K562 (cell line): ENCODE measurements around the gene TOMM70. TPM values are rescaled to one million over a fixed set of nuclear protein-coding genes. Genes with fewer than 3 reads are reported as not detected.

Source experiments
- ATAC-seq: fragments of 200-7000 bp; cut with Tn5 transposase; 3 replicates; pipeline ENCODE4 v1.9.1; 2020; ENCODE audit warnings: moderate library complexity
- BruUV-seq: library from RNA; stranded (reverse); fragments of 400-500 nt; replicated peaks from 2 replicates; lab custom pipeline; 2021; lab: Mats Ljungman, UMichigan
- CTCF ChIA-PET: fragments of 300-600 bp; formaldehyde crosslinking; extraction: SDS; loops from one replicate; lab custom pipeline; 2021; ENCODE audit warnings: low intra/inter-chr PET ratio; lab: Yijun Ruan, JAX
- POLR2A ChIA-PET: fragments of 300-600, 350-650 bp; sonication (Branson Sonifier 250); formaldehyde crosslinking; extraction: SDS; loops from one replicate; lab custom pipeline; 2021; ENCODE audit warnings: antibody characterized with exemption, inconsistent platforms; lab: Yijun Ruan, JAX
- DNase-seq, 4 experiments: peaks; one replicate each; pipeline versions ENCODE4 v3.0.0 to v3.0.0-alpha.2; 2011 to 2018; ENCODE audit warnings: low spot score in 3 of 4, mixed read lengths in 3 of 4; ENCODE audit errors: extremely low read depth in 1 of 4
- FAIRE-seq: peaks from 2 replicates; lab custom pipeline; 2011; peaks lifted over from hg19 to GRCh38; lab: Jason Lieb, UNC
- H2AFZ ChIP-seq: 2 replicates; pipeline ENCODE4 v1.6.0; 2011; ENCODE audit warnings: low read depth, low read length, control low read depth, inconsistent platforms
- H3K27ac ChIP-seq: fragments of 200-600 bp; 3 replicates; pipeline ENCODE4 v1.8.0; 2011; ENCODE audit warnings: low read depth, mild to moderate bottlenecking, control low read depth, inconsistent platforms, low read length, moderate library complexity, mixed read lengths; ENCODE audit errors: extremely low read depth
- H3K27me3 ChIP-seq, 2 experiments: fragments of 300-600 bp in 1 of 2; 2 replicates in 1 of 2; 3 replicates in 1 of 2; pipeline versions ENCODE4 v1.6.0 to v1.8.0; 2011; ENCODE audit warnings: inconsistent platforms in 2 of 2, low read length in 2 of 2, mild to moderate bottlenecking in 1 of 2, mixed read lengths in 1 of 2, moderate library complexity in 1 of 2; ENCODE audit not compliant: control insufficient read depth in 2 of 2, insufficient read depth in 2 of 2
- H3K36me3 ChIP-seq: fragments of 300-600 bp; 3 replicates; pipeline ENCODE4 v1.8.0; 2011; ENCODE audit warnings: mild to moderate bottlenecking, low read length, inconsistent platforms; ENCODE audit not compliant: control insufficient read depth, insufficient read depth
- H3K4me1 ChIP-seq, 2 experiments: fragments of 200-600 bp in 1 of 2; replicated peaks in 1 of 2; 2 replicates in 1 of 2; 3 replicates in 1 of 2; pipeline versions ENCODE4 v1.5.1 to v1.8.0; 2011; ENCODE audit warnings: inconsistent platforms in 2 of 2, low read length in 2 of 2, mild to moderate bottlenecking in 1 of 2, mixed read lengths in 1 of 2, moderate library complexity in 1 of 2; ENCODE audit not compliant: control insufficient read depth in 2 of 2, insufficient read depth in 2 of 2
- H3K4me2 ChIP-seq: 2 replicates; pipeline ENCODE4 v1.6.1; 2011; ENCODE audit warnings: low read length, control low read depth, inconsistent platforms, mixed read lengths; ENCODE audit not compliant: insufficient read depth
- H3K4me3 ChIP-seq: fragments of 200-600 bp; sonication (generic), shearing (Covaris generic); 2 replicates; pipeline ENCODE4 v1.5.1; 2016; ENCODE audit warnings: control low read depth, inconsistent platforms
- H3K79me2 ChIP-seq: fragments of 200-600 bp; 3 replicates; pipeline ENCODE4 v1.8.0; 2011; ENCODE audit warnings: low read length, inconsistent platforms; ENCODE audit not compliant: control insufficient read depth, insufficient read depth
- H3K9ac ChIP-seq, 2 experiments: 2 replicates each; pipeline versions ENCODE4 v1.6.0 to v1.6.1; 2011; ENCODE audit warnings: low read depth in 2 of 2, low read length in 2 of 2, control low read depth in 1 of 2, inconsistent platforms in 1 of 2, mild to moderate bottlenecking in 1 of 2, mixed read lengths in 1 of 2; ENCODE audit not compliant: insufficient read depth in 1 of 2
- H3K9me1 ChIP-seq: one replicate; pipeline ENCODE4 v1.6.0; 2011; ENCODE audit warnings: inconsistent platforms, mild to moderate bottlenecking, low read length, moderate library complexity; ENCODE audit not compliant: control insufficient read depth, insufficient read depth
- H3K9me3 ChIP-seq: replicated peaks from 2 replicates; pipeline ENCODE4 v1.5.1; 2011; ENCODE audit warnings: low read depth, low read length, inconsistent platforms; ENCODE audit not compliant: control insufficient read depth, insufficient read depth
- H4K20me1 ChIP-seq: replicated peaks from 2 replicates; pipeline ENCODE4 v1.6.1; 2011; ENCODE audit warnings: low read length, inconsistent platforms, mixed read lengths; ENCODE audit not compliant: control insufficient read depth, insufficient read depth
- CHD2 ChIP-seq: IDR thresholded peaks from 2 replicates; pipeline ENCODE4 v1.6.1; 2011; ENCODE audit warnings: low read depth, low read length
- HDAC6 ChIP-seq: IDR thresholded peaks from 2 replicates; pipeline ENCODE4 v1.6.1; 2012; ENCODE audit warnings: low read depth, mild to moderate bottlenecking, control low read depth, inconsistent platforms, low read length, moderate library complexity
- NFYB ChIP-seq: IDR thresholded peaks from 2 replicates; pipeline ENCODE4 v1.6.1; 2011; ENCODE audit warnings: mild to moderate bottlenecking, moderate library complexity; ENCODE audit not compliant: insufficient read length; ENCODE audit errors: extremely low read depth
- PHB ChIP-seq: fragments of 250-450 bp; sonication (Bioruptor Pico); IDR thresholded peaks from 2 replicates; pipeline ENCODE4 v1.5.0; 2021
- TBP ChIP-seq: optimal IDR thresholded peaks from 2 replicates; pipeline ENCODE3; 2011; ENCODE audit warnings: low read depth, low read length, improper control_type of control experiment
- ZNF253 ChIP-seq: fragments of 250-450 bp; sonication (Bioruptor Pico); conservative IDR thresholded peaks from 2 replicates; pipeline ENCODE4 v1.6.1; 2021; ENCODE audit warnings: mild to moderate bottlenecking
- in situ Hi-C: fragments of 300-500 bp; cut with MboI; formaldehyde crosslinking; loops from 4 replicates; pipeline ENCODE4 v1.15.0; 2018; ENCODE audit warnings: inconsistent platforms, mixed read lengths
- intact Hi-C: fragments of 100-400 bp; cut with micrococcal nuclease; formaldehyde crosslinking; loops from 2 replicates; pipeline ENCODE4 v1.14.2; 2022
- polyA plus RNA-seq, 8 experiments: library from polyadenylated mRNA; depleted of rRNA in 4 of 8; stranded (reverse) in 5 of 8; unstranded in 3 of 8; fragments of >200 nt; fragmentation: Nextera tagmentation in 2 of 8; fragmentation: Illumina TruSeq in 1 of 8; extraction: Ambion mirVana in 2 of 8; extraction: Trizol in 1 of 8; gene quantifications; 2 replicates each; pipeline versions ENCODE4 v1.2.1 to v1.2.3, GENCODE V29; 2011 to 2014; ENCODE audit warnings: inconsistent platforms in 1 of 8, missing spikeins in 1 of 8
- total RNA-seq, 7 experiments: library from RNA; depleted of rRNA in 6 of 7; stranded (reverse); fragments of >200 nt in 6 of 7; fragmentation: Illumina TruSeq in 2 of 7; extraction: Trizol in 2 of 7; gene quantifications; 2 replicates each; pipeline versions ENCODE4 v1.2.1 to v1.2.3, GENCODE V29; 2011 to 2021; ENCODE audit warnings: low replicate concordance in 1 of 7
- TF ChIP-seq, protein P1 (sequence below): sonication (generic); formaldehyde crosslinking; IDR thresholded peaks from 2 replicates; pipeline ENCODE4 v1.8.1; 2023; ENCODE audit warnings: mild to moderate bottlenecking, missing genetic modification reagents

TOMM70 gene
- total and polyA plus RNA-seq, 9 of the 15 experiments (the other 6 are each of a cell fraction or from before 2014, with no cell fraction given), result 17.5 to 75.6 (median 54.9) TPM

DNA sequence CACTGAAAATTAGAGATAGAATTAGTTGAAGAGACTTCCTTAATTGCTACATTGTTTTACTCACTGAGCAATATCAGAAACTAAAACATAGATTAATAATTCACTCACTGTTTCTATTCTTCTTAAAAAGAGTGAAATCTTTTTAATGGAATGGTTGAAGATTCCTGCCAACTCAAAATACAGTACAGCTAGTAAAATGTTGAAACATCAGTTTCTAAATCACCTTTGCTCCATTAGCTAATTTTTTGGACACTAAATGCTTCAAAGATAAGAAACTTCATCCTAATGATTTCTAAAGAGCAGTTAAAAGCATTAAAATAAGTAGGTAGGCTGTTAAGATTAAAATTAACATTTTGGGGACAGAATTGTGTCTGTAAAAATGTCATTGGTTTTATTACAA lies 76.8 kb downstream of the TOMM70 start:
- H3K27ac ChIP-seq, result no peak overlapping the region
- no peak overlapping the region for H2AFZ ChIP-seq
- H3K9me1 ChIP-seq, result no peaks in the 10 kb centered on the region
- TF ChIP-seq NFYB (no peak), HDAC6 (no peak), ZNF253 (no peak), CHD2 (no peak), PHB (CRISPR knock-in tag) (no peak), TBP (no peak)
- TF ChIP-seq, protein P1, sequence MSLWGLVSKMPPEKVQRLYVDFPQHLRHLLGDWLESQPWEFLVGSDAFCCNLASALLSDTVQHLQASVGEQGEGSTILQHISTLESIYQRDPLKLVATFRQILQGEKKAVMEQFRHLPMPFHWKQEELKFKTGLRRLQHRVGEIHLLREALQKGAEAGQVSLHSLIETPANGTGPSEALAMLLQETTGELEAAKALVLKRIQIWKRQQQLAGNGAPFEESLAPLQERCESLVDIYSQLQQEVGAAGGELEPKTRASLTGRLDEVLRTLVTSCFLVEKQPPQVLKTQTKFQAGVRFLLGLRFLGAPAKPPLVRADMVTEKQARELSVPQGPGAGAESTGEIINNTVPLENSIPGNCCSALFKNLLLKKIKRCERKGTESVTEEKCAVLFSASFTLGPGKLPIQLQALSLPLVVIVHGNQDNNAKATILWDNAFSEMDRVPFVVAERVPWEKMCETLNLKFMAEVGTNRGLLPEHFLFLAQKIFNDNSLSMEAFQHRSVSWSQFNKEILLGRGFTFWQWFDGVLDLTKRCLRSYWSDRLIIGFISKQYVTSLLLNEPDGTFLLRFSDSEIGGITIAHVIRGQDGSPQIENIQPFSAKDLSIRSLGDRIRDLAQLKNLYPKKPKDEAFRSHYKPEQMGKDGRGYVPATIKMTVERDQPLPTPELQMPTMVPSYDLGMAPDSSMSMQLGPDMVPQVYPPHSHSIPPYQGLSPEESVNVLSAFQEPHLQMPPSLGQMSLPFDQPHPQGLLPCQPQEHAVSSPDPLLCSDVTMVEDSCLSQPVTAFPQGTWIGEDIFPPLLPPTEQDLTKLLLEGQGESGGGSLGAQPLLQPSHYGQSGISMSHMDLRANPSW (CRISPR knock-in tag), result no peak
- POLR2A ChIA-PET, result no interaction called here
- H3K27me3 ChIP-seq, result no peaks in the 10 kb centered on the region
- H4K20me1 ChIP-seq, result no peaks in the 10 kb centered on the region
- peaks cover 53% of the 10 kb centered on the region; the same call in 2 of the 3 replicates for H3K36me3 ChIP-seq
- H3K9me3 ChIP-seq, result no peaks in the 10 kb centered on the region
- H3K79me2 ChIP-seq, result no peaks in the 10 kb centered on the region
- no peaks in the 10 kb centered on the region for H3K4me1 ChIP-seq
- no peak for ATAC-seq
- BruUV-seq, result no TSS peak
- no peak for DNase-seq
- H3K9ac ChIP-seq, result no peak overlapping the region
- intact Hi-C loops (no loop called here), in situ Hi-C loops (no loop called here)
- CTCF ChIA-PET, result no interaction called here
- H3K4me3 ChIP-seq, result no peak overlapping the region
- no peak for FAIRE-seq
- no peak overlapping the region for H3K4me2 ChIP-seq
